ENCODE measurements around the gene TNFSF13B. TPM values are rescaled to one million over a fixed set of nuclear protein-coding genes. Genes with fewer than 3 reads are reported as not detected.
A peak's percentile ranks its signal among the peaks of the same experiment; 100 is the strongest.

The TNFSF13B gene
- total and polyA plus RNA-seq, 2 donors (not counting 3 experiments of a cell fraction or from before 2014, with no cell fraction given): 0.18 to 1.2 TPM

GRCh38 chr13:108227651-108228272 is 41.8 kb upstream of the TNFSF13B start:
- Histone ChIP-seq H3K36me3 (ENCODE audit: control insufficient read depth in 2 of 2, extremely low read depth in 1 of 2, insufficient read depth in 2 of 2, low read length in 2 of 2) (no peaks in the 10 kb centered on the region), H3K9me1 (replicated peaks; ENCODE audit: control insufficient read depth, extremely low read depth, insufficient read depth, low read length) (no peaks in the 10 kb centered on the region), H3K9me3 (replicated peaks; ENCODE audit: control insufficient read depth, insufficient read depth, low read length) (no peaks in the 10 kb centered on the region), H3K9ac (replicated peaks; ENCODE audit: extremely low read depth, insufficient read depth, low read length) (no peak overlapping the region), H3K4me1 (ENCODE audit: control insufficient read depth, extremely low read depth, insufficient read depth, low read length) (no peaks in the 10 kb centered on the region), H3K4me2 (ENCODE audit: insufficient read depth, low read length) (no peak overlapping the region), H4K20me1 (replicated peaks; ENCODE audit: control insufficient read depth, extremely low read depth, insufficient read depth, low read length) (peaks cover 9% of the 10 kb centered on the region), H3K79me2 (ENCODE audit: control insufficient read depth, insufficient read depth, low read length) (peaks cover 45% of the 10 kb centered on the region), H2AFZ (ENCODE audit: low read depth, low read length) (no peak overlapping the region), H3K4me3 (replicated peaks in 1 of 3; ENCODE audit: insufficient read depth in 1 of 3, low read depth in 1 of 3, low read length in 3 of 3) (no peak overlapping the region), H3K27me3 (ENCODE audit: control insufficient read depth in 2 of 2, insufficient read depth in 2 of 2, low read length in 2 of 2) (no peaks in the 10 kb centered on the region), H3K27ac (ENCODE audit: insufficient read depth, low read depth, low read length) (no peak overlapping the region)
- intact Hi-C loops (cut with micrococcal nuclease): loop anchor here (2.0 kb wide), 2 partner anchors 95 to 669 kb away; no protein-coding TSS in a partner anchor
- no peak for FAIRE-seq
- TF ChIP-seq, protein P1, sequence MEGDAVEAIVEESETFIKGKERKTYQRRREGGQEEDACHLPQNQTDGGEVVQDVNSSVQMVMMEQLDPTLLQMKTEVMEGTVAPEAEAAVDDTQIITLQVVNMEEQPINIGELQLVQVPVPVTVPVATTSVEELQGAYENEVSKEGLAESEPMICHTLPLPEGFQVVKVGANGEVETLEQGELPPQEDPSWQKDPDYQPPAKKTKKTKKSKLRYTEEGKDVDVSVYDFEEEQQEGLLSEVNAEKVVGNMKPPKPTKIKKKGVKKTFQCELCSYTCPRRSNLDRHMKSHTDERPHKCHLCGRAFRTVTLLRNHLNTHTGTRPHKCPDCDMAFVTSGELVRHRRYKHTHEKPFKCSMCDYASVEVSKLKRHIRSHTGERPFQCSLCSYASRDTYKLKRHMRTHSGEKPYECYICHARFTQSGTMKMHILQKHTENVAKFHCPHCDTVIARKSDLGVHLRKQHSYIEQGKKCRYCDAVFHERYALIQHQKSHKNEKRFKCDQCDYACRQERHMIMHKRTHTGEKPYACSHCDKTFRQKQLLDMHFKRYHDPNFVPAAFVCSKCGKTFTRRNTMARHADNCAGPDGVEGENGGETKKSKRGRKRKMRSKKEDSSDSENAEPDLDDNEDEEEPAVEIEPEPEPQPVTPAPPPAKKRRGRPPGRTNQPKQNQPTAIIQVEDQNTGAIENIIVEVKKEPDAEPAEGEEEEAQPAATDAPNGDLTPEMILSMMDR (IDR thresholded peaks at IDR 0.05; ENCODE audit: extremely low read depth in 1 of 2, insufficient read depth in 1 of 2, low read depth in 1 of 2, low read length in 2 of 2): peak; percentile 49 to 50
- TF ChIP-seq MYC (IDR thresholded peaks at IDR 0.05; ENCODE audit: low read depth, low read length) (no peak), JUN (IDR thresholded peaks at IDR 0.05; ENCODE audit: borderline replicate concordance, insufficient read depth, insufficient read length, low read depth) (no peak), EZH2 (IDR thresholded peaks at IDR 0.05; ENCODE audit: borderline replicate concordance, low read depth, low read length, severe bottlenecking) (no peak), GATA2 (IDR thresholded peaks at IDR 0.05; ENCODE audit: insufficient read depth, insufficient read length, low read depth, low read length) (no peak), POLR2A (IDR thresholded peaks at IDR 0.05; ENCODE audit: low read depth, low read length) (no peak)
- TF ChIP-seq, protein P2, sequence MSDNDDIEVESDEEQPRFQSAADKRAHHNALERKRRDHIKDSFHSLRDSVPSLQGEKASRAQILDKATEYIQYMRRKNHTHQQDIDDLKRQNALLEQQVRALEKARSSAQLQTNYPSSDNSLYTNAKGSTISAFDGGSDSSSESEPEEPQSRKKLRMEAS (IDR thresholded peaks at IDR 0.05; ENCODE audit: insufficient read depth, insufficient read length): no peak
- no TSS peak for BruUV-seq (replicated peaks)
- ChIA-PET POLR2A (no interaction called here), CTCF (interaction anchor here (0.7 to 1.0 kb wide), 3 partner anchors 14 to 670 kb away, joined by 4 to 7 read pairs (median 4); no protein-coding TSS in a partner anchor)
- DNase-seq (ENCODE audit: low read depth, low spot score): peak; percentile 55
- dilution Hi-C loops (cut with MboI; ENCODE audit: extremely low pct_ligation_motif_present, low sequenced_read_pairs): no loop called here
